NCI-H1092 (cell line): ENCODE data around the gene PCIF1.
"Not testable (repeated sequence)": the region's sequence is repeated elsewhere in the genome, so short reads cannot be mapped to it uniquely, and the experiment has no call there.

Experiments
- DNase-seq: peaks from one replicate; lab custom pipeline; 2025; lab: John Stamatoyannopoulos, UW

The PCIF1 gene

GRCh38 chr20:45947110-45947866, 12.8 kb downstream of the PCIF1 start:
- DNase-seq, result no peak

DNA sequence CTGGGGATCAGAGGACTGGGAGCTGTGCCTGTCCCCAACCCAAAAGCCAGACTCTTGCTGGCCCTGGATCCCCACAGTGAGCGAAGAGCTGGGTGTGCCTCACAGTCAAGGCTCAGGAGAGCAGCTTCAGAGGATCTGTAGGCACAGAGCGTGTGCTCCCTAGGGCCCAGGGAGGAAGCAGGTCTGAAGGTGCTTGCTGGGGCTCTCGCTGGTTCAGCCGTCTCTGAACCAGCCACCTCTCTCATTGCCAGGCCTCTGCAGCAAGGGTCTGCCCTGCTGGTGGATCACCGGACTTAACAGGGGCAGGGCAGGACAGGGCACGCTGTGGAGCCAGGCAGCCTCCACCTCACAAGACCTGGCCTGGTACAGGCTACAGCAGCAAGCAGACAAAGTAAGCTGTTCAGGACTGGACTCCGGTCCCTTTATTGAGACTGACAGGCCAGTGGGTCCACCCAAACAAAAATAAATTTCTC, 13.8 kb downstream of the PCIF1 start:
- DNase-seq, result no peak

GRCh38 chr20:45948742-45949541, 14.5 kb downstream of the PCIF1 start:
- DNase-seq, result no peak

DNA sequence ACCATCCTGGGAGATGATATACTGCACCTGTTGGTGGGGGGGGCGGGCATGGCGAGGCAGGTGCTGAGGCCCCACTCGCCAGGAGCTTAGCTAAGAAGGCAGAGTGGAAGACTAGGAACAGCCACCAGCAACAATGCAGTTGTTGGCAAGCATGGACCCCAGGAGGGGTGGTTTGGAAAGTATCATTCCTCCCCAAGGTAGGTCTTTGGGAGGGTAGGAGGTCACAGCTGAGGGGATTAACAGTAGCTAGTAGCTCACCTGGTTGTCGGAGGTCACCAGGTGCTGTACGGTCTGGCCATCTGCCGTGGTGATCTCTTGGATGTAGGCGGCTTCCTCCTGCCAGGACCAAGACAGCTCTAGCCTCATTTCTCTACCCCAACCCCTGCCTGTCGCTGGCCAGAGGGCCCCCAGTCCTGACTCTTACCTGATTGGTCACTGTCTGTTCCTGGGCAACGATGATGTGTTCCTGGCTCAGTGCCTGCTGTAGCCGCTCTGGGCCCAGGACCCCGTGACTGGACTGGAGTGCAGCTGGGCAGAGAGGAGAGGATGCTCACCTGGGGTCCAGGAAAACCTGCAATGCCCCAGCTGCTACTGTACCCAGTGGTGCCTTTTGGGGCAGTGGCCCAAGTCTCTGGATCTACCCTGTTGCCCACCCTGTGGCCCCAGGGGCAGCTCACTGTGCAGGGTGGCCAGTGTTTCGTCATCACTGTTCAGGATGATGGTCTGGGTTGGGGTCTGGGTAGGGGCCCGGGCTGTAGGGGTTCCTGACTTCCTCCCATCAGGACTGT, 15.3 kb downstream of the PCIF1 start:
- no peak for DNase-seq

GRCh38 chr20:45950330-45950646, 15.8 kb downstream of the PCIF1 start:
- no peak for DNase-seq

DNA sequence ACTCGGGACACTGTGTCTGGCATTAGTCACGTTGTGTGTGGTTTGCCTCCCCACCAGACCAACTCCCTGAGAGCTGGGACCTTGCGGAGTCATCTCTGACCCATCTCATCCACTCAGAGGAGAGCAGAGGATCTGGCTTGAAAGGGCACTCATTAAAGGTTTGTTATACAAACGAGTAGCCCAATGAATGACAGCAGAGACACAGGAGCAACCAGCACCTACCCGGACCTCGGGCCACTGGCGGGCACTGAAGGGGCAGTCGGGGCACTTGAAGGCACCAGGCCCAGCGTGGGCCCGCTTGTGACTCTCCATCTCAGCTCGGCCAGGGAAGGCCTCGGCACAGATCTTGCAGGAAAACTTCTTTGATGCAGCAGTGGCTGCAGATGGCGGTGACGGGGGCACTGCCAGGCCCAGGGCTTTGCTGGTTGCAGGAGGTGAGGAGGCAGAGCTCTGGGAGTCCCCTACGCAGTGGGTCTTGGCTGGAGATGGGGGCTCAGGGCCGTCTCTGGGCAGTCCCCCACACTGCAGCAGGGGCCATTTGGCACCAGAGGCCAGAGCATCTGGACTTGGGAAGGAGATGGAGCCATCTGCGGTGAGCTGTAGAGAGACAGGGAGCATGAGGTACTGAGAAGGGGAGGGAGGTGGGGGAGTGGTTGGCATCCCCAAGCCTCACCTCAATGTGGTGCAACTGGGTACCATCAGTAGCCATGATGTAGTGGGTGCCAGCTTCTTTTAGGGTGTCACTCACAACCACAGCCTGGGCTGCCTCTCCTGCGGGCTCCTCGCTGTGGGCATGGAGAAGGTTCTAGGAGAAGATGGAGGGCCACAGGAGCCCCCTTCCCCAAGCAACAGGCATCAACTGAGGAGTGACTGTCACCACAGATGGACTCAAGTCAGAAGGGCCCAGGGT, 17.7 kb downstream of the PCIF1 start:
- DNase-seq, result no peak

DNA sequence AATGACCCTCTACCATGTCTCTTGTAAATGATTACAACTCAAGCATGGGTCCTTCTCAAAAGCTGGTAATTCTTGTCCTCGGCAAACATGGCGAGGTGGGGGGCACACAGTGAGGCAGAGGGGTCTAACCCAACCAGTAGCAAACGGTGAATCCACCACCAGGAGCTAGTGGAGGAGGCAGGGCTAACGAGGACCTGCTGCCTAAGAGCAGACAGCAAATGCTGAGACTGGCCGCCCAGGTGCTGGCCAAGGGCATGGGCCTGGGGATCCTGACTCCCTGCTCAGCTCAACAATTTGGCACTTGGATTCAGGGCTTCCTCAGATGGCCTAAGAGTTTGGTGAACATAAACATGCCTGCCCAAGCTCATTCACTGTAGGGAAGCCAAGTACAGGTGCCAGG, 18.4 kb downstream of the PCIF1 start:
- DNase-seq, result no peak

DNA sequence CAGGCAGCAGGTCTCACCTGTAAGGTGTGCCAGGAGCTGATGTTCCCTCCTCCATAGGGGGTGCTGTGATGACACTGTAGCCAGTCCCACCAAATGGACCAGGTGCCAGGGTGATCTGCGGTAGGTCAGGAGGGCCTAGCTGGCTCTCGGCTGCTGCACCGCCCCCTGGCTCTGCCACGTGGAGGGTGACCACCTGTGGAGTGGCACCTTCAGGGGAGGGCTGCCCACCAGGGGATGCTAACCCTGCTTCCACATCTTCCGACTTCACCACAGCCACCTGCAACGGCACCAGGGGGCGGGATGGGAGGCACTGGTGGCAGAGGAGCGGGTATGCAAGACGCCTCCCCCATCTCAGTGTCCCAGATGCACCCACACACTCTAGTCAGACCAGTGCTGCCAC, 19.2 kb downstream of the PCIF1 start:
- DNase-seq, result no peak

GRCh38 chr20:45956326-45956725, 21.8 kb downstream of the PCIF1 start:
- DNase-seq, result not testable (repeated sequence)

DNA sequence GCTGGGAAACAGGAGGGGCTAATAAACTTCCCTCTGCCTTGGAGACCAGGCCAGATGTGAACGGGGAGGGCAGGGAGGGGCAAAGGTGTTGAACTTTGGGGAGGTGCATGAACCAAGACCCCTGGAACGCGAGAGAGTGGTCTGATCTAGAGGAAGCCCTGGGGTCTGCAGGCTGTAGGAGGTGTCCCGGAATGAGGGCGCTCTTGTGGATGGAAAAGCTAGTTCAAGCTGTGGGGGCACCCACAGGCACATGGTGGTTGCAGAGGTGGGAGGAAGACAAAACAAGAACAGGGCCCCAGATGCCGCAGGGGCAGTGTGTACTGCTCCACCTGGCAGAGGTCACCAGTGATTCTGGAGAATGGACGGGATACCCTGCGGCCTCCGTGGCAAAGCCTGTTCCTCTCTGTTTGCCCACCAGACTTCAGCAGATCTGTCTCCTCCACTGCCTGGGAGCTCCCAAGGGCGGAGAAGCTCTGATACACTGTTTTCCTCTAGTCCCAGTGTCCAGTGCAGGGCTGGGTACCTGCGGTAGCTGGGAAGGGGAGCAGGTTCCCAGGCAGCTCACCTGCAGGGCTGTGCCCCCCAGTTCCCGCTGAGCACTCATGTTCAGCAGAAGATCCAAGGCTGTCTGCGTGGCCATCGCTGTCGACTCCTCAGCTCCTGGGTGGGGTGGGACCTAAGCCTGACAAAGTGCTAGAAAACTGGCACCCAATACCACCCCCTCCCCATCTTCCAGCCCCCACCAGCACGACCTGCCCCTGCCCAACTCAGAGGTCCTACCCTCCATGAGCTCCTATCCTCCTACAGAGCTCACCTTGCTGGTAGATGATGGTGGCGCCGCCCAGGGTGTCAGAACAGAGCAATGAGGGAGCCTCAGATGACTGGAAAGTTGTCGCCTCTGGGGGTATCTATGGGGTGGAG, 22.8 kb downstream of the PCIF1 start:
- no peak for DNase-seq

DNA sequence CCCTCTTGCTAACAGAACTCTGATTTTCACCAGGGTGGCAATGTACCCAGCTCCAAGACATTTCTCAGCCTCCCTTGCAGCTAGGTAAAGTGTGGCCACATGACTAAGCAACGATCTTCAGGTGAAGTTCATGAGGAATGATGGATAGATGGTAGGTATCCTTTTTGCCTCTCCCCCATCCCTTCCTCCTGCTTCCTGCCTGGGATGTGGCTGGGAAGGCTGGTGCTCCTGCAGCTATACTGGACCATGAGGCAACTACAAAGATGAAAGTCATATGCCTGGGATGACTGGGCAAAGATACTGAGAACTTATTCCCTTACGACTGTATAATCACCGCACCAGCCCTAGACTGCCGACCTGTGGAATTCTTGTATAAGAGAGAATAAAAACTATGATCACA, 24.1 kb downstream of the PCIF1 start:
- no peak for DNase-seq

DNA sequence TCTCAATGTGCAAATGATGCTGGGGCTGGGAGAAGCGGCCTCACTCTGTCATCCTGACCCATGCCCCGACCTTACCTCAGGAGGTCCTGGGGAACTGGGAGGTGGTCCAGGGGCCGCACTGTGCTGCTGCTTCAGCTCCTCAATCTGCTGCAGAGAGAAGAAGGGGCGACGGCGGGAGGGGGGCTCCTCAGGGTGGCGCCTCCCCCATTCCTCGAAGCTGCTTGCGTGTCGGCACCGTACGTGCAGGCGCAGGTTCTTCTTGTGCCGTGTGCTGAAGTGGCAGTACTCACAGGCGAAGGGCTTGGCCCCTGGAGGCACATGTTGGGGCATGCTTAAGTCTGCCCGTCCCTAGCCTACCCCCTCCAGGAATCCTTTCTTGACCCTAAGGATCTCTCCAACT, 24.6 kb downstream of the PCIF1 start:
- DNase-seq, result no peak

- no peak for DNase-seq
Measured at GRCh38 chr20:45959956-45960630, 25.6 kb downstream of the PCIF1 start.

GRCh38 chr20:45962031-45962755, 27.7 kb downstream of the PCIF1 start:
- DNase-seq, result no peak

DNA sequence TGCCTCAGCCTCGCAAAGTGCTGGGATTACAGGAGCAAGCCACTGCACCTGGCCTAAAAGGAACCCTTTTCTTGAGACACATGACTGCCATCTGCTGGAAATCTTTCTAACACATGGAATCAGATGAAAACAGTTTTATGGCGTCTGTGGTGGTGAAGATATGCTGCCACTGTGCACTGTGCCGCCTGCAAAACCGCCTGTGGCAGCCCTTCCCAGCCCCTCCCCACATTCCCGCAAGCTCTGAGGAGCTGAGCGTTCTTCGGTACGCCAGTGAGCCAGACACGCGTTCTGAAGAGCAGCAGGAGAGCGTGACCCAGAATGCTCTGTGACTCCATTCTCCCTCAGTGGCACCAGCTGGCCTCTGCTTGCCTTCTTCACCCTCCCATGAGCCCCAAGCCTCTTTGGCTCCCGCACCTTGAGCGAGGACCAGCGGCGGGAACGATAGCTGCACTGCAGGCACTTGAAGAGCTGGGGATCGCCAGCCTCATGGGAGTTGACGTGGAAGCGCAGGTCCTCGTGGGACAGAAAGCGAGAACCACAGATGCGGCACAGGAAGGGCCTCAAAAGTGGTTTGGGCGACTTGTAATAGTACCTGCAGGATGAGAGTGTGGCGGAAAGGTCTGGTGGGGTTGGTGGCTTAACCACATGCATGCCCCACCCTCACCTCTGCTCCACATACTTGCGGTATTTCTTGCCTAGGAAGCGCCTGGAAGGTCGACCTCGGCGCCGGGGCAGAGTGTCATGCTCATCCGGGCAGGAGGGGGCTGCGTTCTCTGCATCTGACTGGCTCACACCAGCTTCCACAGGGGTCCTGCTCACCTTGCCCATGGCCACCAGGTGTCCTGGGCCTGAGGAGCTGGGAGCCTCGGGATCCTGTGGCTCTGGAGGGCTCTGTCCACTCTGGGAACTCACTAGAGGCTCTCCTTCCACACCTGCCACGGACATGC, 28.8 kb downstream of the PCIF1 start:
- DNase-seq, result peak; percentile 51

GRCh38 chr20:45964006-45964400, 29.5 kb downstream of the PCIF1 start:
- no peak for DNase-seq

DNA sequence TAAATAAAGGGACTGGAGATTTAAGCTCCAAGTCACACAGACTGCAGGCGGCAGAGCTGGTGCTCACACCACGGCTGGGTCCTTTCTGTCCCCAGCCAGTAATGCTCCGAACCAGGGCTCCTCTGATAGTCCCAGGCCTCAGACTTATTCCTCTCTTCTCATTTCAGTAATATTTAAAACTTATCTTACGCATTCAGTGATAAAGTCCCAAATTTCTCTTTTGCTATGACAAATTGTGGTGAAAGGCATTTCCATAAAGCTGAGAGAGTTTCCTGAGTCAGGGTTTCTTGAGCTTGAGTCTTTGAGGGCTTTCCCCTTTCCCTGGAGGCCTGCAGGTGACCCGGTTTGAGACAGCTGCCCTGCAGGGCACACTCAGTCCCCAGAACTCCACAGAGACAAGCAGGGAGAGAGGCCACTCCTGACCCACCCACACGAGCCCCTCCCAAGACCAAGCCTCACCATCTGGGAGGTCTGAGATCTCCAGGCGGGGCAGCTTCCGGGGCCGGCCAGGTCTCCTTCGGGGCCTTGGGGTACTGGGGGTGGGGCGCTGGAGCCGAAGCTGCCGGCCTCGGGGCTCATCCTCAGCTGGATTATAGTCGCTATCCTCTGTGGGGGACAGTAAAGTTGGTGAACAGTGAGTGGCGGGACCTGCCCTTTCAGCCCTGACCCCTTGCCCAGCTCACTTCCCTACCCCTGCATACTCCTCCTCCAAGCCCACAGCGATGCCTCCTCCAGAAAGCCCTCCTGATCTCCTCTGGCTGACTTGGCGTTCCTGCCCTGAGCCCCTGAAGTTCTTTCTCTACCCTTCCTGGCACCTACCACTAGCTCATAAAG, 30.9 kb downstream of the PCIF1 start:
- no peak for DNase-seq
